ENCODE results near the gene DCST2. TPM values are rescaled to one million over a fixed set of nuclear protein-coding genes. Genes with fewer than 3 reads are reported as not detected.

The DCST2 gene
- total and polyA plus RNA-seq, 9 of the 15 experiments (the other 6 are each of a cell fraction or from before 2014, with no cell fraction given) = 0.09 to 0.49 (median 0.11) TPM; not detected in 3

- TF ChIP-seq RBBP5 (IDR thresholded peaks at IDR 0.05; ENCODE audit: borderline replicate concordance, insufficient read depth, low read length, poor library complexity, severe bottlenecking) (peak; percentile 35), CBX8 (IDR thresholded peaks at IDR 0.05; ENCODE audit: borderline replicate concordance, extremely low read depth, low read depth, low read length, poor library complexity, severe bottlenecking) (no peak), CTBP1 (IDR thresholded peaks at IDR 0.05; ENCODE audit: borderline replicate concordance) (peak; percentile 84), KLF16 (IDR thresholded peaks at IDR 0.05) (peak; percentile 35; the same call in 1 of the 2 replicates), HDAC2 (IDR thresholded peaks at IDR 0.05) (no peak), GABPB1 (CRISPR knock-in tag; IDR thresholded peaks at IDR 0.05) (no peak), LCOR (CRISPR knock-in tag; IDR thresholded peaks at IDR 0.05) (no peak), BDP1 (IDR thresholded peaks at IDR 0.05; ENCODE audit: insufficient read depth, insufficient read length) (no peak), CREB5 (CRISPR knock-in tag; IDR thresholded peaks at IDR 0.05) (no peak), RAD21 (CRISPR knock-in tag; conservative IDR thresholded peaks at IDR 0.05 in 1 of 2, IDR thresholded peaks at IDR 0.05 in 1 of 2) (no peak)
Observed at GRCh38 chr1:155077346-155077745, 43.8 kb upstream of the DCST2 start (continued).

All from K562 (cell line).